Measurements from ENCODE around the gene MYL12A. TPM values are rescaled to one million over a fixed set of nuclear protein-coding genes. Genes with fewer than 3 reads are reported as not detected.
"Not testable (repeated sequence)": the region's sequence is repeated elsewhere in the genome, so short reads cannot be mapped to it uniquely, and the experiment has no call there.

The MYL12A gene
- total and polyA plus RNA-seq, 8 donors, result 148 to 630 (median 255) TPM

DNA sequence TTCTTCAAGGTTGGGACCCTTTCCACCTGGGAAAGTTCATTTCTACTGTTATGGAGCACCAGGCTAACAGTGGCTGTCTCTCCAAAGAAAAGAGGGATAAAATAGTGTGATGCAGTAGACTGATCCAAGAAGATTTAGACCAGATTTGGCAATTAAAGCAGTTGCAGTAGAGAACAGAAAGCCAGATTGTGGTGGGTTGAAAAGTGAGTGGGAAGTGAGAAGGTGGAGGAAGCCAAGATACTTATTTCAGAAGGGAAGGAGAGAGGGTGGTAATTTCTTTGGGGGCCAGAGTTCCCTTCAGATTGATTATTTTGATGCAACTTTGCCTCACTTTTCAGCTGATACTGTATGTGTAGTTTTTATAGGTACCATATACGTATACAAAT is 22.3 kb downstream of the MYL12A start:
- H3K9me3 ChIP-seq, result no peaks in the 10 kb centered on the region
- H3K4me3 ChIP-seq, result no peak overlapping the region
- intact Hi-C loops (cut with DNase I; ENCODE audit: low total_unique reads), result loop anchor here (10.0 kb wide), 1 partner anchor 735 kb away; no protein-coding TSS in a partner anchor
- DNase-seq, result no peak
- peaks cover 16 to 23% (median 23%) of the 10 kb centered on the region in 4 donors for H3K36me3 ChIP-seq
- peak overlapping the region in 1 of 5 donors; percentile 23 for H3K27ac ChIP-seq
- H3K4me1 ChIP-seq, result peaks cover 43 to 74% (median 60%) of the 10 kb centered on the region in 4 donors
- no peak for TF ChIP-seq POLR2A (IDR thresholded peaks at IDR 0.05)
- TF ChIP-seq EP300 (IDR thresholded peaks at IDR 0.05), result no peak
- TF ChIP-seq POLR2AphosphoS5 (IDR thresholded peaks at IDR 0.05), result no peak
- TF ChIP-seq, protein P1, sequence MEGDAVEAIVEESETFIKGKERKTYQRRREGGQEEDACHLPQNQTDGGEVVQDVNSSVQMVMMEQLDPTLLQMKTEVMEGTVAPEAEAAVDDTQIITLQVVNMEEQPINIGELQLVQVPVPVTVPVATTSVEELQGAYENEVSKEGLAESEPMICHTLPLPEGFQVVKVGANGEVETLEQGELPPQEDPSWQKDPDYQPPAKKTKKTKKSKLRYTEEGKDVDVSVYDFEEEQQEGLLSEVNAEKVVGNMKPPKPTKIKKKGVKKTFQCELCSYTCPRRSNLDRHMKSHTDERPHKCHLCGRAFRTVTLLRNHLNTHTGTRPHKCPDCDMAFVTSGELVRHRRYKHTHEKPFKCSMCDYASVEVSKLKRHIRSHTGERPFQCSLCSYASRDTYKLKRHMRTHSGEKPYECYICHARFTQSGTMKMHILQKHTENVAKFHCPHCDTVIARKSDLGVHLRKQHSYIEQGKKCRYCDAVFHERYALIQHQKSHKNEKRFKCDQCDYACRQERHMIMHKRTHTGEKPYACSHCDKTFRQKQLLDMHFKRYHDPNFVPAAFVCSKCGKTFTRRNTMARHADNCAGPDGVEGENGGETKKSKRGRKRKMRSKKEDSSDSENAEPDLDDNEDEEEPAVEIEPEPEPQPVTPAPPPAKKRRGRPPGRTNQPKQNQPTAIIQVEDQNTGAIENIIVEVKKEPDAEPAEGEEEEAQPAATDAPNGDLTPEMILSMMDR (IDR thresholded peaks at IDR 0.05), result no peak
- WGBS, 5 donors, result 92 to 100% (median 98%) methylated on average over 1 of the region's 1 CpG
- H3K27me3 ChIP-seq, result no peaks in the 10 kb centered on the region

DNA sequence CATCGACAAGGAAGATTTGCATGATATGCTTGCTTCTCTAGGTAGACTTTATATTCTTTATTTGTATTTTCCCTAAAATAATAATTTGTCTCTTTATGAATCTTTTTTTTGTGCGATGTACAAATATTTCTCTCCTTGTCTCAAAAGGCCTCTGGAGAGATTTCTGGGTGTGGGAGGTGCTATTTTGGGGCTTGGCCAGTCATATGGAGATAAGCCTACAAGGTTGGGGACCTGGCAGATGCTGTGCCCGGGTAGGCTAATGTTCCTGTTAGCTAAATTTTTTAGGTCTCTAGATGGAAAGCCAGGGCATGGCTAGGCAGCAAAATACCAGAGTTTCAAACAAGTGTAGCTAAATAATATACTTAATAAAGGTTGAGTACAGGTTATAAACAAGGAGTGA is 25.4 kb downstream of the MYL12A start:
- no peak for TF ChIP-seq EP300 (IDR thresholded peaks at IDR 0.05)
- TF ChIP-seq, protein P1 (IDR thresholded peaks at IDR 0.05), result no peak
- TF ChIP-seq POLR2A (IDR thresholded peaks at IDR 0.05), result no peak
- no peak for TF ChIP-seq POLR2AphosphoS5 (IDR thresholded peaks at IDR 0.05)
- no peaks in the 10 kb centered on the region for H3K9me3 ChIP-seq
- WGBS, 5 donors, result 43 to 55% (median 52%) methylated on average over 3 of the region's 3 CpGs
- H3K4me3 ChIP-seq, result no peak overlapping the region
- peaks cover 31 to 54% (median 54%) of the 10 kb centered on the region in 4 donors for H3K36me3 ChIP-seq
- H3K27me3 ChIP-seq, result no peaks in the 10 kb centered on the region
- peaks cover 15 to 46% (median 29%) of the 10 kb centered on the region in 4 donors for H3K4me1 ChIP-seq
- intact Hi-C loops (cut with DNase I; ENCODE audit: low total_unique reads), result loop anchor here (10.0 kb wide), 1 partner anchor 732 kb away; no protein-coding TSS in a partner anchor
- no peak for DNase-seq
- H3K27ac ChIP-seq, result no peak overlapping the region

DNA sequence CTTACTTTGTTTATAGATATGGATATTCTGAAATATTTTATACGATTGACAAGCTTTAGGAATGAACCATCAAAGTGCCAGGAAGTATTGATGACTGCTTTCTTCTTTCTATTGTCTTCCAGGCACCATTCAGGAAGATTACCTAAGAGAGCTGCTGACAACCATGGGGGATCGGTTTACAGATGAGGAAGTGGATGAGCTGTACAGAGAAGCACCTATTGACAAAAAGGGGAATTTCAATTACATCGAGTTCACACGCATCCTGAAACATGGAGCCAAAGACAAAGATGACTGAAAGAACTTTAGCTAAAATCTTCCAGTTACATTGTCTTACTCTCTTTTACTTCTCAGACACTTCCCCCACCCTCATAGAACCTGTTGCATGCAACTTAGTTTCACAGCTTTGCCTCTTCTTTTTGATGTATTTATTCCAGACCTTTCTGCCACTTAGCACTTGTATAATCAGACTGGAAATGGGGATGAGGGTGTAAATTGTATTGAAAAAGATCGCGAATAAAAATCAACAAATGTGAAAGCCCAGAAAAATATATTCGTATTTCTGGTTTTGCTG is 30.1 kb downstream of the MYL12A start:
- not testable (repeated sequence) for H3K4me3 ChIP-seq, DNase-seq, H3K27me3 ChIP-seq, H3K9me3 ChIP-seq, H3K27ac ChIP-seq
- Histone ChIP-seq H3K4me1 (peaks cover 0 to 21% (median 4%) of the 10 kb centered on the region in 4 donors), H3K36me3 (peaks cover 35 to 67% (median 65%) of the 10 kb centered on the region in 4 donors)
- intact Hi-C loops (cut with DNase I; ENCODE audit: low total_unique reads), result loop anchor here (10.0 kb wide), 1 partner anchor 727 kb away; no protein-coding TSS in a partner anchor
- WGBS, 5 donors, result 75 to 85% (median 81%) methylated on average over 7 of the region's 7 CpGs

DNA sequence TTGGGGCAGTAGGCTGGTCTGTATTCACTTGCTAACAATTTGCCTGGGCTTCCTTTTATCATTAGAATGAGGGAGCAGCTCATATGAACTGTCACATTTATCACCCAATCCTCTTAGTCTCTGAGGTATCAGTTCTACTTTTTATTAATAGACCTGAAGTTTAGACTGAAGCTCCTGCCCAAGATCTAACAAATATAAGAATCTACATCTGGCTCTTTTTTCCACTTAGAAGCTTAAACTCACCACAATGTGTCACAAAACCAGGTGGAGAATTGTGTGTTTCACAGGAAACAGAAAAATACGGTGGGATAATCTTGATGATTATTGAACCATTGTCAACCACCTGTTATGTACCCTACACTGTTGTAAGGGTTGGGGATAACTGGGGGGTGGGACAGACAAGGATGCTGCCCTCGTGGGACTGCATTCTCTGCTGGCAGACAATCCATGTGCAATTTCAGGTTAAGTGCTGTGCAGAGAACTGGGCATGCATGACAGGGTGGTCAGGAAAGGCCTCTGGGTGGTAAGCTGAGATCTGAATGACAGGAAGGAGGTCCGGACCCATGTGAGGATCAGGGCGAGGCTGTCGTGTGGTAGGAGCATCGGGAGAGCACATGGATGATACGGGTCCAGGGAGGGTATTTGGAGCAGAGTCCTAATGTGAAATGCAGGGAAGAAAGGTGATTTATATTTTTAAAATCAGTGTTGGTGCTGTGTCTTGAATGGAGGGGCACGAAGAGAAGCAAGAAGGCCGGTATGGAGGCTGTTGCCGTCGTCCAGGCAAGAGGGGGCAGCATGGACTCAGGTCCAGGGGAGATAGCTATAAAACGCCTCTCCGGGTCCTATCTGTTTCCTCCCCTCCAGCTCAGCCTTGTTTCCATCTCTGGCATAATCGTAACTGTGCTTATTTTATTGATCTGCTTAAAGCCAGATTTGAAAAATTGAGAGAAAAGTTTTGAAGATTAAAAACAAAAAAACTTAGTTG is 31.9 kb downstream of the MYL12A start:
- Histone ChIP-seq H3K27ac (no peak overlapping the region), H3K4me1 (peaks cover 0 to 27% (median 4%) of the 10 kb centered on the region in 4 donors), H3K27me3 (no peaks in the 10 kb centered on the region), H3K4me3 (no peak overlapping the region), H3K36me3 (peaks cover 25 to 49% (median 47%) of the 10 kb centered on the region in 4 donors), H3K9me3 (no peaks in the 10 kb centered on the region)
- 20 to 27% (median 21%) methylated on average over 14 of the region's 14 CpGs for WGBS, 5 donors
- intact Hi-C loops (cut with DNase I; ENCODE audit: low total_unique reads), result loop anchor here (5.0 to 10.0 kb wide), 4 partner anchors 175 to 725 kb away; partner anchors contain the start of gene TGIF1
- TF ChIP-seq POLR2A (IDR thresholded peaks at IDR 0.05) (no peak), POLR2AphosphoS5 (IDR thresholded peaks at IDR 0.05) (no peak), EP300 (IDR thresholded peaks at IDR 0.05) (no peak)
- TF ChIP-seq, protein P1 (IDR thresholded peaks at IDR 0.05), result no peak
- DNase-seq, result no peak
